NCI-H446 (cell line): ENCODE data around the gene RALGAPA1.

Experiments
- DNase-seq, 2 experiments: peaks; one replicate each; lab custom pipeline; 2025; lab: John Stamatoyannopoulos, UW

RALGAPA1 gene

GRCh38 chr14:35535483-35536112 lies 273.5 kb downstream of the RALGAPA1 start:
- DNase-seq: no peak

- DNase-seq: no peak
Observed at GRCh38 chr14:35534873-35535482, 274.1 kb downstream of the RALGAPA1 start.

- peak; percentile 31 to 64 for DNase-seq
Observed at GRCh38 chr14:35534208-35534872, 274.8 kb downstream of the RALGAPA1 start.

DNA sequence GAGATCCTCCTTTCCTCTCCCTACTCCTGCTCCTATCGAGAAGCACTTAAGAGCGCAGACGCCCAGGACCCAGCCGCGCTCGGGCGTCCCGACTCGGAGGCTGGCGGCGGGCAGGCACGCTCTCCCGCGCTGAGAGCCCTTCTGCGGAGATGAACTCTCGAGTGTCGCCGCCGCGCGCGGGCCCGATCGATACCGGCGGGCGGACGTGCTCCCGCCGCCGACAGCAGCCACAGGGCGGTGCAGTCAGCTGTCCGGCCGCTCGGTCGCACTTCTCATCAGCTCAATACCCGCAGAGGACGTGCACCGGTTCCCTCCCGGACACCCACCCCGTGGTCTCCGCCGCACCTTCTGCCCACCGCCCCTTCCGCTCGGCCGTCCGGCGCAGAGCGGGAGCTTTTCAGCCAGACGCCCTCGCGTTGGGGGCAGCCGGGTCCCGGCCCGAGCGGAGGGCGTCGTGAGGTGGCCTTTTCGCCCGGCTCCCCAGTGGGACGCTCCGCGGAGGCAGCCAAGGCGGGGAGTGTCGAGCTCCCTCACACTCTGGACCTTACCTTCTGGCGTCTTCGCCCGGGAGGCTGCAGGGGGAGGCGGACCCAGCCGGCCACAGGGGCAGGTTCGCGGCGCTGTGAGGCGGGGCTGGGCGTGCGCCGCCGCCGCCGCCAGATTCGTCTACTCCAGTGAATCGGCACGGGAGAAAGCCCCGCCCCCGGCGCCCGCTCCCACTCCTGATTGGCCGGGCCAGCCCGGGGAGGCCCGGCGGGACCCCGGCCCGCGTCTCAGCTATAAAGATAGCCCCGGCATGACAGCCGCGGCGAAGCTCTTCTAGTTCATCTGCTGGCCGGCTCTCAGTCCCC lies 275.5 kb downstream of the RALGAPA1 start, which contains the start of gene INSM2:
Gene INSM2, plus strand, starts transcription at position 808 of the 851 bp plus-strand sequence. CDS start 89 bp downstream, outside the sequence.
- DNase-seq: peak; percentile 64 to 94

GRCh38 chr14:35532783-35533356 lies 276.2 kb downstream of the RALGAPA1 start:
- DNase-seq: no peak

DNA sequence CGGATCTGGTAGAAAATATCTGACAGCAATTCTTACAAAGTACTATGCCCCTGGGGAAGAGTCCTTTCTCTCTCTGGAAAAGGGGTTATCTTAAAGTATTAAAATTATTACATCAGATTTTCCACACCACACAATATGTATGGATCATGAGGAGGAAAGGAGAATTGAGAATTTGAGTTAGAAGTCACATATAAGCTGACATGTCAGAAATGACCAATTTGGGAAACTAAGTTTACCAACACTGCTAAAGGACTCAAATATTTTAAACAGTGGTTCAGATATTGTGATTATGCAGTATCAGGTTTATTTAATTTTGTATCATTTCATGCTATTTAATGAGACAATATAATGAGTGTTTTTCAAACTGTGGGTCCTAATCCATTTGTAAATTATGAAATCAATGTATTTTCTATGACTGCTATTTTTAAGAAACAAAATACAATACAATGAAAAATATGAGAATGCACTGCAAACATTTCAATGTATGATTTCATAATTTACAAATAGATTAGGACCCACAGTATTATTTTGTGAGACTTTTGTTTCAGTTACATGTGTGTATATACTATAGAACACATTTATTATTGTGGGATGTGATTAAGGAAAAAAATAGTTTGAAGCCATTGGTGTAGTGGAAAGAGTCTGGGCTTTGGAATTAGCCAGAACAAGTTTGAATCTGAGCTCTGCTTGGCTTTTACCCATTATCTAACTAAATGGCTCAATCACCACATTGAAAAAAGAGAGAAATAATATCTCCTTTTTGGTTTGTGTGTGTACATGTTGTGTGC lies 276.9 kb downstream of the RALGAPA1 start:
- no peak for DNase-seq

- DNase-seq: no peak
Observed at GRCh38 chr14:35526962-35527361, 282.1 kb downstream of the RALGAPA1 start.

DNA sequence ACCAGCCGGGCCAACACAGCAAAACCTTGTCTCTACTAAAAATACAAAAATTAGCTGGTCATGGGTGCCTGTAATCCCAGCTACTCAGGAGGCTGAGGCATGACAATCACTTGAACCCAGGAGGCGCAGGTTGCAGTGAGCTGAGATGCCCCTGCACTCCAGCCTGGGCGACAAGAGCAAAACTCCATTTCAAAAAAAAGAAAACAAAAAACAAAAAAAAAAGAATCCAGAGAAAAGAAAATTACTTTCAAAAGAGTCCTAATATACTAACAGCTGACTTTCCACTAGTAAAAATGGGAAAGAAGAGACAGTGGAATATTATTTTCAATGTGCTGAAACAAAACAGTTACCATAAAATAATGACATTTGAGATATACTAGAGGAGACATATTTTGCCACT lies 283.4 kb downstream of the RALGAPA1 start:
- no peak for DNase-seq

DNA sequence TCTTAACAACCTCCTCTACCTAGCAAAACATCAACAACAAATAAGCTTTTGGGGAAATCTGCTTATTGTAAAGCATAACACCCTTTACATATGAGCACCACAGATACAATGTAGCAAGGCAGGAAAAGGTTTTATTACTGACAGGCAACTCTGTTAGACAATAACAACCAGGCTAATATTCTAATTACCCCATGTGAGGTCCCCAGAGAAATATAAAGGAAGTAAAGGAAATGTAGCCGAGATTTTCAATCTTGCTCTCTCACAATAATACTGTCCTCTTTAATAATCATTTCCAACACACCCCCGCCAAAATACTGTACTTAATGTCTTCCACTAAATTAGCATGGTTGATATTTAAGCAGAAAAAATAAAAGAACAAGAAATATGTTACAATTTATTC lies 289.1 kb downstream of the RALGAPA1 start:
- DNase-seq: no peak

DNA sequence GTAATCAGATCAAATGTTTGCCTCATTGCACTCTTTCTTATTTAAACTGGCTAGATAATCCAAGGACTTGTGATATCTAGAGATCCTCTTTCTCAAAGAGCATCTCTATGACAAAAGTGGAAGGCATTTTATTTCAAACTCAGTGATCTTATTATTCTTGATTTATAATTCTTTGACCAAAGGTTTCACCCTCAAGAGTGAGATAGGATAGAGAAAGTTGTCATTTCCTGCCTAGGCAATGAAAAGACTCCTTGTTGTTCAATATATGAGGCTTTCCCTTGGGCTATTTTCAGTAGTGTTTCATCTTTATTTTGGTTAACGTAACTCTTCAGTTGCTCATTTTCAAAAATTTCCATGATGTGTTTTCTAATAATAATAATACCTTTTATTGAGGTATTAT lies 293.2 kb downstream of the RALGAPA1 start:
- DNase-seq: no peak

DNA sequence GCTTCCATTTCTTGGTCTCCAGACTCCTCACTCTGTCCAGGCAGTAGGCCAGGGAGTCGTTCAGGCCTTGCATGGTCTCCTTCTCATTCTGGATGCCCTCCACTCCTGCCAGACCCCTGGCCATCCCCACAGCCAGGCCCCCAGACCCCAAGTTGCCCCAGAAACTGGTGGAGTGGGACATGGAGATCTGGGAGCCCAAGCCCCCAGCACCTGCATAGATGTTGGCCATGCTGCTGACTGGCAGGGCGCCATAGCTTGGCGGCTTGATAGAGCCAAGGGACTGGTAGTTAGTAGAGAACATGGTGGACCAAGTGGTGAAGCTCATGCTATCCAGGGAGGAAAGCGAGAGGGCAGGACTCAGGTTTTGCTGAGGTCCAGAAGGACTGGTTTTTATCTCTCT lies 296.3 kb downstream of the RALGAPA1 start:
- no peak for DNase-seq

DNA sequence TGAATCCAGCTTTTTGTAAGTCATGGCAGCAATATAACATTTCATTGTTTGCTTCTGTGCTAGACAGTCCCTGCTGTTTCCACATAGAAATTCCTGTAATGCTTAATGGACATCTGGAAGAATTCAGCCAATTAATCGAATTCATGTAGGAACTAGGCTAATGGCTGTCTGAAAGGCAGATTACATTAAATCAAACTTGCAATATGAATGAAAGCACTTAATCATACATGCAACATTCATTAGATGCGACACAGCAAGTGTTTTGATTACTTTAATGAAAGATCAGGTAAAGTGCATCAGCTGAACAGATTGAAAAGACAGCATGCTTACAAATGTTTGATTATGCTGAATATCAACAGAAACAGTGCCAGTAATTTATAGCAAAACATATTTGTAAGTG lies 299.2 kb downstream of the RALGAPA1 start:
- no peak for DNase-seq

DNA sequence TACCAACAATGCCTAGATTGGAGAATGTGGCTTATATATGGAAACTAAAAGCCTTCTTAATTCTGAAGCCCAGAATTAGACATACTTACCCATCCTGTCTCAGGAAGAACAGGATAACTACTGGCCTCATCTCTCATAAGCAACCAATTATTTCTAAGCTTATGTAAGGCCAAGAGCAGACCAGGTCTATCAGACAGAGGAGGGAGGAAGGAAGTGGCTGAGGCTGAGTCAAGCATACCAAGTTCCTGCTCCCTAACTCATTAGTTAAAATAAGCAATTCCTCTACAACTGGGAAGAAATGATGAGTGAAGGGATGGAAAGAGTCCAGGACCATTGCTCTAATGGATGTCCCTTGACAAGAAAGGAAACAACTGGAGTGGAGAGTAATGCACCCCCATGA lies 302.2 kb downstream of the RALGAPA1 start:
- DNase-seq: no peak

- DNase-seq: no peak
Observed at GRCh38 chr14:35506461-35506860, 302.6 kb downstream of the RALGAPA1 start.

DNA sequence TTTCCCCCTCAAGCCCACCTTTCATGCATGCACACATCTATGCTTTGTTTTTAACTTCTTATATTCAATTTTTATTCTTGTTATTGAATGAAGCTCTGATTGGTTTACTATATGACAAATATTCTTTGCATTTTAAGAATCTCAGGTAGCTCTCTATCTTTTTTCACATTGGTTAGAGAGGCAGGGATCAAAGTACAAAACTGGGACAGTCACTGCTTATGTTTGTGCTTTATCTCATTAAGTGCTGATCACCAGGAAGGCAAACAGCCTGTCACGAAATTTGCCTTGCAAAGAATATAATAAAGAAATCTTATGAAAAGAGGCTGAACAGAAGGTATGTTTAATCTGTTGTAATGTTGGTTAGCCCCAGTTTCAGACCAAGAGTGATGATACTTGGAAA lies 304.8 kb downstream of the RALGAPA1 start:
- DNase-seq: no peak

DNA sequence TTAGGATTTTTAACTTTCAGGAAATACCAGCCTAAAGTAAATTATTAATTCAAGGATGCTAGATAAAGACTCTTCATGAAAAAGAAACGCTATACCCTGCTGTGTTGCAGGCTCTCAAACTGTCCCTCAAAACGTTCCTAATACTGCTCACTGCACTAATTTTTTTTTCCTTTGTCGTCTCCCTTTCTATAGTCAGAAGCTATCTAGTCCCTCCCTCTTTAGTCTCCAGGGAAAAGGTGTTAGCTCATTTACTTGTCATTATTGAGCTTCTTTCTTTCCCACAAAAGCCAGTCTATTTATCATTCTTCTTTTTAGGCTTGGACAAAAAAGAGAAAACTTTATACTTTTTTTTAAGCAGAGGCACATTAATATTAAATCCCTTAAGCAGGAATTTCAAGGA lies 305.4 kb downstream of the RALGAPA1 start:
- no peak for DNase-seq

DNA sequence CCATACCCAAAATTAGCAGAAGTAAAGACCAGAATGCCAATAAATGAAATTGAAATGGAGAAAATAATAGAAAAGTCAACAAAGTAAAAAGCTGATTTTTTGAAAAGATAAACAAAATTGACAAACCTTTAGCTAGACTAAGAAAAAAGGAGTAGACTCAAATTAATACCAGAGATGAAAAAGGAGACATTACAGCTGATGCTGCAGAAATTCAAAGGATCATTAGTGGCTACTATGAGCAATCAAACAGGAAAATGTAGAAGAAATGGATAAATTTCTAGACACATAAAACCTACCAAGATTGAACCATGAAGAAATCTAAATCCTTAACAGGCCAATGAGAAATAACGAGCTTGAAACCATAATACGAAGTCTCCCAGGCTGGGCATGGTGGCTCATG lies 309.9 kb downstream of the RALGAPA1 start:
- DNase-seq: no peak

DNA sequence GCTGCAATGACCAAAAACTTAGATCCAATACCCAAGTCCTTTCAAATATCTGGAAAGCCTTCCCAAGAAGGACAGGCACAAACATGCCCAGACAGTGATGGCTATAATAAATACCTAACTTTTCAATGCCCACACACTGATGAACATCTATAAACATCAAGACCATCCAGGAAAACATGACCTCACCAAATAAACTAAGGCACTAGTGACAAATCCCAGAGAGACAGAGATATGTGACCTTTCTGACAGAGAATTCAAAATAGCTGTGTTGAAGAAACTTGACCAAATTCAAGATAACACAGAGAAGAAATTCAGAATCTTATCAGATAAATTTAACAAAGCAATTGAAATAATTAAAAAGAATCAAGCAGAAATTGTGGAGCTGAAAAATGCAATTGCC lies 313.8 kb downstream of the RALGAPA1 start:
- DNase-seq: no peak

DNA sequence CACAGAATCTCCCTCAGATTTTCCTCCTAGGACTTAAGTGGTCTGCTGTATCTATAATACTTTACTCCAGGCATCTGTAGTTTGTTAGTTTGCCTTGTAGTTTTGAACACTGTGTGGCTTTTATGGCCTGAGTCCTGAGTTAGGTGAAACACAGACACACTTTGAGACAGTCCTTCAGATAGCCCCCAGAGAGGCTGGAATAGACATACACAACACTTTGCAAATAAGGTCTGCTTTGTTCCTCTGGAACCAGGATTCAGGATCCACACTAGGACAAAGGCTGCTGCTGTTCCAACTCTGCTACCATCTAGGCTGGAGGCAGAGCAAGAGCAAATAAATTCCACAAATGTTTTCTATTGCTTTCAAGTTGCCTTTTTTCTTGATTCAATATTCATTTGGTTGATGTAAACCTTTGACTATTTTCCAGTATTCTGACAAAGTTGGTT lies 316.5 kb downstream of the RALGAPA1 start:
- no peak for DNase-seq
